SK-N-SH (cell line): ENCODE results near the gene LACTBL1.

Experiments
- CTCF ChIP-seq: fragments of 200-600 bp; sonication (generic); IDR thresholded peaks from 2 replicates; pipeline ENCODE4 v1.6.1; 2017; ENCODE audit warnings: antibody characterized with exemption, mild to moderate bottlenecking, moderate library complexity
- FOSL2 ChIP-seq: IDR thresholded peaks from 2 replicates; pipeline ENCODE4 v1.4.0; 2012; ENCODE audit warnings: low read depth, mild to moderate bottlenecking, moderate library complexity, borderline replicate concordance
- GABPA ChIP-seq: IDR thresholded peaks from 2 replicates; pipeline ENCODE4 v1.4.0; 2012; ENCODE audit warnings: low read depth, mild to moderate bottlenecking
- GATA2 ChIP-seq: sonication (generic); formaldehyde crosslinking; IDR thresholded peaks from 2 replicates; pipeline ENCODE4 v1.5.0; 2020; ENCODE audit warnings: mild to moderate bottlenecking, missing genetic modification reagents
- JUND ChIP-seq: IDR thresholded peaks from 2 replicates; pipeline ENCODE4 v1.4.0; 2012
- MAX ChIP-seq: IDR thresholded peaks from 2 replicates; pipeline ENCODE4 v1.4.0; 2012; ENCODE audit warnings: low read depth
- POLR2AphosphoS5 ChIP-seq: IDR thresholded peaks from 2 replicates; pipeline ENCODE4 v1.6.1; 2012; ENCODE audit warnings: low read depth, low read length
- RAD21 ChIP-seq: IDR thresholded peaks from 2 replicates; pipeline ENCODE4 v1.6.1; 2012; ENCODE audit warnings: mild to moderate bottlenecking, low read length
- REST ChIP-seq: IDR thresholded peaks from 2 replicates; pipeline ENCODE4 v1.6.1; 2012; ENCODE audit warnings: mild to moderate bottlenecking, low read depth, low read length, moderate library complexity
- SIN3A ChIP-seq: IDR thresholded peaks from 2 replicates; pipeline ENCODE4 v1.6.1; 2012; ENCODE audit warnings: low read depth, mild to moderate bottlenecking, low read length, moderate library complexity, borderline replicate concordance
- TAF1 ChIP-seq: IDR thresholded peaks from 2 replicates; pipeline ENCODE4 v1.6.1; 2012; ENCODE audit warnings: low read depth, mild to moderate bottlenecking, low read length, moderate library complexity, borderline replicate concordance
- TCF12 ChIP-seq: IDR thresholded peaks from 2 replicates; pipeline ENCODE4 v1.4.0; 2012
- TEAD4 ChIP-seq: IDR thresholded peaks from 2 replicates; pipeline ENCODE4 v1.4.0; 2012; ENCODE audit warnings: mild to moderate bottlenecking, borderline replicate concordance; ENCODE audit not compliant: insufficient read depth

GRCh38 chr1:22906968-22907367 is 65.7 kb downstream of the LACTBL1 start:
- no peak for TF ChIP-seq MAX
- TF ChIP-seq TAF1, result no peak
- TF ChIP-seq POLR2AphosphoS5, result no peak
- no peak for TF ChIP-seq GATA2
- TF ChIP-seq TCF12, result no peak
- TF ChIP-seq CTCF, result no peak
- no peak for TF ChIP-seq GABPA
- TF ChIP-seq JUND, result no peak
- no peak for TF ChIP-seq REST
- no peak for TF ChIP-seq RAD21
- TF ChIP-seq FOSL2, result no peak
- no peak for TF ChIP-seq TEAD4
- no peak for TF ChIP-seq SIN3A
